Effector CD8-positive, alpha-beta T cell (primary cell): Measurements from ENCODE around the gene C5orf52.
"Not testable (repeated sequence)": the region's sequence is repeated elsewhere in the genome, so short reads cannot be mapped to it uniquely, and the experiment has no call there.

Experiments used
- DNase-seq: peaks from one replicate; lab custom pipeline; 2025; lab: John Stamatoyannopoulos, UW
- total RNA-seq, 4 experiments: gene quantifications; one replicate each; lab custom pipeline; 2026; lab: John Stamatoyannopoulos, UW

Gene C5orf52
- 0 to 0.12 (median 0.04) reads per million in 4 experiments for total RNA-seq

DNA sequence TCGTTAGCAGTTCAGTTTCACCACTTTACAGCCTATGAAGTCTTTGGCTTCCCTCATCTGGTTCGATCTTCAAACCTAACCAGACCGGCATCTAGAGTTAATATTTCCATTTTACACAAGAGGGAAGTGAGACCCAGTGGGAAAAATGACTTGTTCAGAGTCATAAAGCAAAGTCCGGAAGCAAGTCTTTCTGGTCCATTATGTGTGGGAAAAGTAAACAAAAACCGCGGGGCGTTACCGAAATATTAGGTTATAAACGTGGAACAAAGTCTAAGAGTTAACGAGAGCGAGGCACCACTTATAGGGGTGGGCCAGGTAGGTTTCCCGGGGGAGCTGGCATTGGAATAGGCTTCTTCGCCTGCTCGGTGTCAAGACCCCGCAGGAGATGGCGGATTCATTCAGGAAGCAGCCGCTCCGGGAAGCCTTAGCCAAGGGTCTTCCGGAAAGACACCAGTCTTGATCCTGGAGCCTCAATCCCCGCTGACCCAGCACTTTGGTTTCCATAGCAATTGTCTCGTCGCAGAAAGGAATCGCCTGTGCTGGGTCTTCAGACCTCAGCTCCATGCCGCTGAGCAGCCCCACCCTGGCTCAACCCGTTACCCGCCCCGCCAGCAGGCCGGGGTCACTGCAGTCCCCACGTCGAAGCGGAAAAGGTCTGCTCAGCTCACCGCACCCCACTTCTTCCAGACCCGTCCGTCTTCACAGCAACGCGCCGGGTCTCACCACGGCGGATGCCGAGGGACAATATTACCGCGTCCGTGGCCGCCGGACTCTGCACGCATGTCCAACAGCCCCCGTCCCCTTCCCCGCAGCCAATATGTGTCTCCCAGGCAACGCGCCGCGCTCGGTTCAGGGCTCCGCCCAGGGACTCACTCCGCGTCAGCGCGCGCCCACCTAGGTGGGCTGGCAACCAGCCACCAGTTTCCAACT, at the start of gene C5orf52:
Gene C5orf52, plus strand, starts transcription at position 872 of the 930 bp plus-strand sequence. CDS start 82 bp downstream, outside the sequence.
- no peak for DNase-seq

DNA sequence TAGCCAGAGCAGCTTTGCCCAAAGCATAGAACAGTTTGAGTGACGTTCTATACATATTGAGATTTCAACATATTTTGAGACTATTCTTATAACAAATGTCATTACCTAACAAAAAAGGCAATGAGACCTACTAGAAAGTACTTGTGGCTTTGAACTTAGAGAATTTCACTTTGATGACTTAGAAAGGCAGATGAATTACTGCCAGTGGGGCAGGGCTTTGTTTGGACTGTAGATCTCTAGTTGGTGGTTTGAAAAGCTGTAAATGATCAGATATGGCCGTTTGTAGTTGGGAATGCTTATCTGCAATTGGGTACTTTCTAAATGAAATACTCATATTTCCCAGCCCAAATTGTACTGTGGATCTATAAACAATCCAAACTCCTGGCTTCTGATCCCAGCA, 47.2 kb upstream of the C5orf52 start:
- DNase-seq: no peak

DNA sequence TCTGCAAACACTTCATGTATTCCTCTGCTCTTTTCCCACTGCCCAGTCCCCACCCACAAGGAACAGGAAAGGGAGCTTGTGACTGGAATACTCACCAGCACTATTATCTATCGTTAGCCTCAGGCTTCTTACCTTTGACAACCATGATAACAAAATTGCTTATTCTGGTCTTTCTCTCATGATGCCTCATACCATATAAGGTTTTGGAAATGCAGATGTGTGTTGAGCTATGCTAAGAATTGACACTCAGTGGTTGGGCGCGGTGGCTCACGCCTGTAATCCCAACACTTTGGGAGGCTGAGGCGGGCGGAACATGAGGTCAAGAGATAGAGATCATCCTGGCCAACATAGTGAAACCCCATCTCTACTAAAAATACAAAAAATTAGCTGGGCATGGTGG, 44.5 kb upstream of the C5orf52 start:
- no peak for DNase-seq

DNA sequence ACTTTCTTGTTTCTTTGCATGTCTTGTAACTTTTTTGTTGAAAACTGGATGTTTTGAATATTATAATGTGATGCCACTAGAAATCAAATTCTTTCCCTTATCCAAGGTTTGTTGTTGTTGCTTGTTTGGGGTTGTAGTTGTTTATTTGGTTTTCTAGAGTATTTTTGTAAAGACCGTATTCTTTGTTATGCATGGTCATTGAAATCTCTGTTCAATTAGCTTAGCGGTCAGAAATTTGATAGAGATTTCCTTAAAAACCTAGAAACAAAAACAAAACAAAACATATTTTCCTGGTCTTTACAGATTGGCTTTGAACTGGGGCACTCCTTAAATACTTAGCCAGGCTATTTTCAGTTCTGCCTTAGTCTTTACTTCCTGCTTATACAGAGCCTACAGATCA, 41.0 kb upstream of the C5orf52 start:
- no peak for DNase-seq

DNA sequence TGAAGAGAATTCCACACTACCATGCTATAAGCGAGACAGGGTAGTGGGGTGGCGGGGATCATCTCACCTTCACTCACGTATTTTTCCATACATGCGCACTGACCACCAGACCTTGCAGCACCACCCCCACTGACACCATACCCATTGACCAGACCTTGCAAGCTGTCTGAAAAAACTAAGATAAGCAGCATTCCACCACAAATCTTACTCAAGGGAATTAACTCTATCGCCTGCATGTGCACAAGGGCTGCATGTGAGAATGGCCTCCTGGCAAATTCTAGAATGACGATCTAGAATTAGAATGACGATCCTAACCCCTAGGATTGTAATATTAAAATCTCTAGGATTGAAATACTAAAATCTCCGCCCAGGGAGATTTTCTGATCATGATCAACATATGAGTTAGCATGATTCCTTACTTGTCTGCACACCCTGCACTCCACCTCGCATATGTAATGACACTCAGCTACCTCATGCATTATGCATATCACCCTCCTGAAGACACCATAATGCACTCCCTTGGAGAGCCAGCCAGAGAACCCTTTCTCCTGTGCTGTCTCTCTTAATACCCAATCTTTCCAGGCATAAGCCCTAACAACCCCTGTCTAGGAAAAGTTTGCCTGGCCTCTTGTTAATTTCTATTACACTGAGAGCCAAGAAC, 30.8 kb upstream of the C5orf52 start:
- DNase-seq: no peak

DNA sequence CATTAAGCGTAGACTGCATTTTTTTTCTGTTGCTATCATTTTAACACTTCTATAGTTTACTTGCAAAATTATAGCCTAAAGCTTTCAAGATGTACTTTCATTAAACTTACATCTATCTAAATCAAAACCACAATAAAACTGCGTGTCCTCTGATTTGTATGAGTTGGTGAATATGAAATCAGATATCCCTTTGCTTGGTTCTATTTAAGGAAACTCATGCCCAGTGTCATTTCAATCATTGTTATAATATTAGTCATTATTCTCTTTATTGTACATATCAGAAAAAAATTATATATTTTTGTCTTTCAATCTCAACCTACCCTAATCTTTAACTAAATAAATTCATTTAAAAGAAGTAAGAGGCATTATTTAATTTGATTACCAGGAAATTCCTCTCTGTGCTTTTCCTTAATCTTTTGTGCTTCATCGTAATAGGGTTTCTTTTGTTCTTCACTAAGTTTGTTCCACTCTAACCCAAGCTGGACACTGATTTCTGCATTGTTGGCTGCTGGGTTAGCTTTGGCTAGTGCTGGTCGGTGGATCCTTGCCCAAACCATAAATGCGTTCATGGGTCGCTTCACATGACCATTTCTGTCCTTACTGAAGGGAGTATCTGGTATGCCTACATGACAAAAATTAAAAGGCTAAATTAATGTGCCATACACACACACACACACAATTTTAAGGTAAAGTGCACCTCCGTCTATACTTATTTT, 22.9 kb upstream of the C5orf52 start:
- DNase-seq: no peak

DNA sequence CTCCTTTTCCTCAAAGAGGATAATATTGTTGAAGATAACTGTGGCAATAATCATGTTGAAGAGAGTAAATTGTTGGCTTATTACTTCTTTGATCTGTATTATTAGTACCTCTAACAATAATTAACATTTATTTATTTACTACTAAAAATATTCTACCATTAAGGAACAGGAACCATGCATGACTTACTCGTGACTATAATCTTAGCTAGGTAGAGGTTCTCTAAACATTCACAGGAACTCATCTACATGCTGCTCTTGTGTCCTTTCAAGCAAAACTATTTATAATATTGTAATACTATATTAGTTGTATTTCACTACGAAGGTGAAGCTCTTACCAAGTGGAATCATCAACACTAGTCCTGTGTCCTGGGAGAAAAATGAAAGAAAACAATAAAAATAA, 22.2 kb upstream of the C5orf52 start:
- no peak for DNase-seq

DNA sequence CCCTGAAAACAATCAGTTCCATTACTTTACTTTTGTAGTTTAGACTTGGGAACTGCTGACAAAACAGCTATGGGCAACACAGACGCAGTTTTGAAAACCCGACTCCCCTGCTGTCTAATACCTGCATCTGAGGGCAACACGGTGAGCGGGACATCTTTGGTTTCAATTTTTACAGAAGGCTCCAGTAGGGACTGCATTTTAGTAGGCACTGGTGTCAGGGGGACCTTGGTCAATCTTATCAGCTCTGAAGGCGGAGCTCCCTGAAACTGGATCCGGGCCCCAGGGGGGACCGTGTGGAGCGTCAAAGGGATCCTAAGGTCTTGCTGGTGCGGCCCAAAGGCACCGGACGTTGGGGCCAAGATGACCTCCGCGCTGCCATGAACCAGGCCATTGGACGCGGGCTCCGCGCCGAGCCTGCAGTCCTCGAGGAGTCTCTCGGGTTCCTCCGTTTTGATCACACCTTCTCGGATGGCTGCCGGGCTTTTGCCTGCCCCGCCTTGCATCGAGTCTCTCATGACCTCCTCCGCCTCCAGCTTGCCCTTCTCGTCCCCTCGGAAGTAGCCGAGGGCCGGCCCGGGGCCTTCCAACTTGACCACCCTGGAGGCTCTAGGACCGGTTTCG, 20.2 kb upstream of the C5orf52 start:
- DNase-seq: no peak

DNA sequence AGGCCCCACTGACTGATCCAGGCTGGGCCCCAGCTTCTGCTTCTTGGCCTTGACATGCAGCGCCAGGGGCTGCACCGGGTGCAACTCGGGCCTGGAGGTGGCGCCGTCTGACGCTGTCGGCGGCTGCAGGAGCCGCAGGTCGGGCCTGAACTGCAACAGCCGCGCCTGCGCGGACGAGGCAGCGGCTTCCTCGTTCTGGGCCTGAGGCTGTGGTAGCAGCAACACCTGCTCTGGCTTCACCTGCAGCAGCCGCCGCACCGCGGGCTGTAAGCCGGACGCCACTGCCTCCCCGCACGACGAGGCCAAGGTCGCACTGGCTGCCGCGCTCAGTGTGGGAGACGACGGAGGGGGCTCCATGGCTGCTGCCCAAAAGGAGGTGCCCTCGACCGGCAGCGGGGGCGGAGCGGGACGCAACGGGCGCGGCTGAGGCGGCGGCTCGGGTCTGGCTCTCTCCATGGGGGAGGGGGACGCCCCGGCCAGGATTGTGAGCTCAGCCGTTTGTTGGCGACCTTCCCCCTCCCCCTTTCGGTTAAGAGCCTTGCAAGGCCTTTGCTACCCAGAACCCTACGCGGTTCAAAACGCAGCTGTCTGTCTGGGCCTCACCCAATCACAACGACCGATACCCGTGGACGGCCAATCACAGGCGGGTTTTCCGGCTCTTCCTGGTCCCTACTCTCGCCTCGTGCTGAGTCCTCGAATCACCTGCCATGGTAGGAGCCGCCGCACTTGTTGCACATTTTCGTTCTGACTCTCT, 19.5 kb upstream of the C5orf52 start:
- DNase-seq: peak; percentile 31

DNA sequence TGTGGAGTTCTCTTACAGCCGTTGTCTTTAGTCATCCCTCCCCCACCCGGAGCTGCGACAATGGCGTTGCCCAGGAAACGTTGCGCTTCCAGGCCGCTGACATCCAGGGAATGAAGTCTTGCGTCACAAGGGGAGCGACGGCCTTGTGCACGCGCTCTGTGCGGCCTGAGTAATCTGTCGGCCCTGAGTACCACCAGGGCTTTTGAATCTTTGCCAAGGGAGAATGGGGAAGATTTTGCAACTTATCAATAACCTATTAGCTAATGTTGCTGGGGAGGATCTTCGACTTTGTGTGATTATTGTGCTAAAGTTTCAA, 19.0 kb upstream of the C5orf52 start, which contains the start of gene SOX30:
Gene SOX30, minus strand, starts transcription at position 62 of the 316 bp plus-strand sequence. CDS start 360 bp downstream, outside the sequence.
- DNase-seq: no peak

DNA sequence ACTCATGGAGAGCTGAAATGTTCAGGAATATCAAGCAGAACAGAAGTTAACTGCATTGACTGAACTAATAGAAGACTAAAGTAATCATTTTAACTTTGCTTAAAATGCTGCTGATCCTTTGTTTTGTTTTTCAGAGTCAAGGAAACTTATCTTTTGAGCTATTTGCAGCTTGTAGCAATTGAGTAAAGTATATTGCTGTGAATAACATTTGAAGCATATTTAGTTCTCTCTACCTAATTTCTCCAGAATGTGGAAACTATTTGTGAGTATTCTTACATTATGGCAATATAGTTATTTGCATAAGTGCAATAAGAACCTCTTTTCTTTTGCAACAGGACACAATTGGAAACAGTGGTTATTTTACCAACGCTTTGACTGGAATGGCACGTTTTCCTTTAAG, 13.8 kb upstream of the C5orf52 start:
- DNase-seq: no peak

DNA sequence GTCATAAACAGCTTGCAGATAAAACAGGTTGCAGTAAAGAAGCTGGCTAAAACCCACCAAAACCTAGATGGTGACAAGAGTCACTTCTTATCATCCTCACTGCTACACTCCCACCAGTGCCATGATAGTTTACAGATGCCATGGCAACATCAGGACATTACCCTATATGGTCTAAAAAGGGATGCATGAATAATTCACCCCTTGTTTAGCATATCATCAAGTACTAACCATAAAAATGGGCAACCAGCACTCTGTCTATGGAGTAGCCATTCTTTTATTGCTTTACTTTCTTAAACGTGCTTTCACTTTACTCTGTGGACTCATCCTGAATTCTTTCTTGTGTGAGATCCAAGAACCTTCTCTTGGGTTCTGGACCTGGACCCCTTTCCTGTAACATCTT, 12.4 kb upstream of the C5orf52 start:
- DNase-seq: no peak

DNA sequence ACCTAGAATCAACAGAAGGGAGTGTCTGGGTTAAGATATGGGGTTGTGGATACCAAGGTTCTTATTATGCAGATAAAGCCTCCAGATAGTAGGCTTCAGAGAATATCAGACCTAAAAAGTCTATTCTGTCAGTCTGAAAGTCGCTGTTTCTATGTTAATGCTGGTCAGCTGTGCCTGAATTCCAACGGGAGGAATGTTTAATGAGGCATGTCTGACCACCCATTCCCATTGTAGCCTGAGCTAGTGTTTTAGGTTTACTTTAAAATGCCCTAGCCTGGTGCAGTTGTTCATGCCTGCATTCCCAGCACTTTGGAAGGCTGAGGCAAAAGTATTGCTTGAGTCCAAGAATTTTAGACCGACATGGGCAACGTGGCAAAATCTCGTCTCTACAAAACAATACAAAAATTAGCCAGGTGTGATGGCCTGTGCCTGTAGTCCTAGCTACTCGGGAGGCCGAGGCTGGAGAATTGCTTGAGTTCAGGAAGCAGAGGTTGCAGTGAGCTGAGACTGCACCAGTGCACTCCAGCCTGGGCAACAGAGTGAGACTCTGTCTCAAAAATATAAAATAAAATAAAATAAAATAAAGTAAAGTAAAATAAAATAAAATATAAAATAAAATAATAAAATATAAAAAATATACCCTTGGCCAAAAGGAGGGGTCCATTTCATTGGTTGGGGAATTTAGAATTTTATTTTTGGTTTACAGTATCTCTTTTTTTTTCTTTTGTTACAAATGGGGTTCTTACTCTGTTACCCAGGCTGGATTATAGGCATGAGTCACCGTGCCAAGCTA, 11.3 kb upstream of the C5orf52 start:
- no peak for DNase-seq

DNA sequence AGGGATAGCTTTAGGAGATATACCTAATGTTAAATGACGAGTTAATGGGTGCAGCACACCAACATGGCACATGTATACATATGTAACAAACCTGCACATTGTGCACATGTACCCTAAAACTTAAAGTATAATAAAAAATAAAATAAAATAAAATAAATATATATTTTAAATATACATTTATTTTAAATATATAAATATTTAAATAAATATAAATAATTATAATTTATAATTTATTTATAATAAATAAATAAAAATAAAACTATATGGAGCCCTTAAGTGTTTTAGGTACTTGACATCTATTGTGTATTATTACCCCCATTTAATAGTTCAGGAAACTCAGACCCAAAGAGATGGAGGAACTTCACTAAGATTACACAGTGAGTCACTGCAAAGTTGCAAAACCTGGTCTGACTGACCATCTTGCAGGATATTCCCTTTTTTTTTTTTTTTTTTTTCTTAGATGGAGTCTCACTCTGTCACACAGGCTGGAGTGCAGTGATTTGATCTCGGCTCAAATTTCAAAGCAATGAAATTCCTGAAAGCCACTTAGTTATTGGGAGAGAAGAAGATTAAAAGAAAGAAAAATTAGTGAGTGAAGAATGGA, 5.8 kb upstream of the C5orf52 start:
- DNase-seq: no peak

DNA sequence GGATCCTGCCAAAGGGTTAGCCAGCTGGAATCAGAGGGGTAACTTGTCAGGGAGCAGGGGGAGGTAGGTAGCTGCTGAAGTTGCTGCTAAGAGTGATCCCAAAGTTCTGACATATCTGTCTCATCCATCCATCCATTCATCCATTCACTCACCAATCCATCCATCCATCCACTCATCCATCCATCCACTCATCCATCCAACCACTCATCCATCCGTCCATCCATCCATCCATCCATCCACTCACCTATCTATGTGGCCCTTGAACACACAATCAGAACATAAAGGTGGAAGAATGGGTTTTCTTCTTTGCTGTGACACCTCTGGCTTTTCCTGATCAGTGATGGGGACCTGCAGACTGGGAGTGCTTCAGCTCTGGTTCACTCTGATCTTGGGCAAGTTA, 3.0 kb upstream of the C5orf52 start:
- DNase-seq: no peak

DNA sequence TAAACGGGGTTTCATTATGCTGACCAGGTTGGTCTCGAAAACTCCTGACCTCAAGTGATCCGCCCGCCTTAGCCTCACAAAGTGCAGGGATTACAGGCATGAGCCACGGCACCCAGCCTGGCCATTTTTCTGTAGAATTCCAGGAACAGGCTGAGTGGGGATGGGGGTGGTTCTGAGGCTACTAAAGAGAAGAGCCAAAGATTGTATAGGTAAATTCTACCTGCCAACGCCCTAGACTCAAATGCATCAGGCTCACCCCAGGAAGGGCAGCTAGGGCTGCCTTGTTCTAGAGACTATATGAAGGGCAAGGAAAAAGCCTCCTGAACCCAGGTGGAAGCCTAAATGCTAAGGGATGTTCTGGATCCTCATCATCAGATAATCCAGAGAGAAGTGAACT, 1.6 kb upstream of the C5orf52 start:
- no peak for DNase-seq

DNA sequence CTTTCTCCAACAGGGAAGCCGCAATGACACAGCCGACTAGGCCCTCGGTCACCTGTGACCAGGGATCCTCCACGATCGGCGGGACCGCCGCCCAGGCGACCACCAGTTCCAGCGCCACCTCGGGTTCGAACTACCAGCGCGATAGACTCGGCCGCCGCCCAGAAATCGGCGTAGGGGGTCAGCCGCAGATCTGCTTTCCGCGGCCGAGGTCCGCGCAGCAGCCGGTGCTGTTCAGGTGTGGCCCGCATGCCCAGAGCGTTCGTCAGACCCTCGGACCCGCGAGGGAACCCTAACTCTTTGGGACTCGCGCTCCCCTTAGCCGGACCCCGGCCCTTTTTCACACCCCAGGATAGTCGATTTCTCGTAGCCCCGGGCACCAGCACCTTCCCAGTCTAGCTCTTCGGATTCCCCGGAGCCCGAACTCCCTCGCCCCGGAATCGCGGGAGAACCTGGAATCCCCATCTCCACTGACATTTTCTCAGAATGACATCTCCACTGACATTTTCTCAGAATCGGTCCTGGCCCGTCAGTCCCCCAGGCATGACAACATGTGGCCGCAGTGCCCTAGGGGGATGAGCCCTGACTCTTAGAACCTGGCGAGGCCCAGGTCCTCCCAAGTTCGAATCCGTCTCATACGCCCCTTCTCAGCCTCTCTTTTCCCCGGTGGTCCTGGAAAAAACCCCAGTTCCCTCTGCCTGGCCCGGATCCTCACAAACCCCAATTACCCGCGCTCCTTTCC, 428 bp downstream of the C5orf52 start:
- no peak for DNase-seq

DNA sequence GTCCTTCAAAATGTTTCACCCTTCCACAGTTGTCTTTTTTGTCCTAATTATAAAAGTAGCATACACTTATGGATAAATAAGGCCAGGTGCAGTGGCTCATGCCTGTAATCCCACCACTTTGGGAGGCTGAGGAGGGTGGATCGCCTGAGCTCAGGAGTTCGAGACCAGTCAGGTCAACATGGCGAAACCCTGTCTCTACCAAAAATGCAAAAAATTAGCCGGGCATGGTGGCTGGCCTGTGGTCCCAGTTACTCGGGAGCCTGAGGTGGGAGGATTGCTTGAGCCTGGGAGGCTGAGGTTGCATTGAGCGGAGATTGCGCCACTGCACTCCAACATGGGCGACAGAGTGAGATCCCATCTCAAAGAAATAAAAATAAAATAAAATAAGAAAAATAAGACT, 1.6 kb downstream of the C5orf52 start:
- no peak for DNase-seq

DNA sequence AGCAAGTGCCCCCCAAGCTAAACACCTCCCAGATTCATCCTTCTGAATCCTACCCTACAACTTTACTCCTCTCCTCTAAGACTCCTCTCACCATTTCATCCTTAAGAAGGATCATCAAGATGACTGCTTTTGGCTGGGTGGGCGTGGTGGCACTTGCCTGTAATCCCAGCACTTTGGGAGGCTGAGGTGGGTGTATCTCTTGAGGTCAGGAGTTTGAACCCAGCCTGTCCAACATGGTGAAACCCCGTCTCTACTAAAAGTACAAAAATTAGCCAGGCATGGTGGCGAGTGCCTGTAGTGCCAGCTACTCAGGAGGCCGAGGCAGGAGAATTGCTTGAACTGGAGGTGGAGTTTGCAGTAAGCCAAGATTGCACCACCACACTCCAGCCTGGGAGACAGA, 3.0 kb downstream of the C5orf52 start:
- DNase-seq: not testable (repeated sequence)
